Right cardiac atrium (tissue), 5 donors: Measurements from ENCODE around the gene SNX30. TPM values are rescaled to one million over a fixed set of nuclear protein-coding genes. Genes with fewer than 3 reads are reported as not detected.

ENCODE experiments used
- ATAC-seq, 2 donors: fragments of 200-7000 bp; cut with Tn5 transposase; one replicate each; pipeline versions ENCODE4 v1.8.0 to v1.9.1; 2020; ENCODE audit warnings: moderate library complexity in 2 of 2, mild to moderate bottlenecking in 1 of 2
- DNase-seq, 3 donors: peaks; one replicate each; pipeline ENCODE4 v3.0.0-alpha.2; 2020
- H3K27ac ChIP-seq: one replicate; pipeline ENCODE4 v1.5.1; 2013; ENCODE audit warnings: mild to moderate bottlenecking, low read length, control low read depth, moderate library complexity
- H3K27me3 ChIP-seq: one replicate; pipeline ENCODE4 v1.6.1; 2013; ENCODE audit not compliant: control insufficient read depth, insufficient read depth
- H3K4me1 ChIP-seq: one replicate; pipeline ENCODE4 v1.6.1; 2013; ENCODE audit warnings: low read length; ENCODE audit not compliant: control insufficient read depth, insufficient read depth
- H3K4me3 ChIP-seq: one replicate; pipeline ENCODE4 v1.5.1; 2013; ENCODE audit warnings: low read length, control low read depth
- H3K9me3 ChIP-seq: one replicate; pipeline ENCODE4 v1.6.1; 2013; ENCODE audit warnings: low read length; ENCODE audit not compliant: control insufficient read depth
- WGBS: extraction: QIAGEN DNeasy Blood & Tissue Kit; methylation state at CpG from one replicate; pipeline ENCODE4 v1.1.7; 2013; 5-methylcytosine and 5-hydroxymethylcytosine counted together
- intact Hi-C, 4 donors: fragments of 100-400 bp; cut with DNase I; formaldehyde crosslinking; loops; one replicate each; pipeline versions ENCODE4 v1.11.0 to v1.14.0; 2022 to 2023
- polyA plus RNA-seq: library from polyadenylated mRNA; stranded (reverse); fragments of 200-250 nt; gene quantifications from one replicate; pipeline ENCODE4 v1.2.3, GENCODE V29; 2013
- total RNA-seq, 4 donors: library from RNA; stranded (reverse); fragmentation: NEBNext Ultra II Directional; extraction: Animal tissue kit (Norgen Biotek cat#: 25700); gene quantifications; one replicate each; pipeline ENCODE4 v1.2.1, GENCODE V29; 2021
- donor health status: healthy with polysubstance abuse.
- donor health status: DM: no; HTN: yes; CAD: no.
- donor health status: DM: no; HTN: no; CAD: no.
- donor health status: DM: no; HTN: yes; CAD: no; lungs with severe emphysema.
- donor health status: DM: yes; HTN: yes; CAD: no.

Gene SNX30
- total and polyA plus RNA-seq, 5 donors: 1.2 to 4.7 (median 4.6) TPM

DNA sequence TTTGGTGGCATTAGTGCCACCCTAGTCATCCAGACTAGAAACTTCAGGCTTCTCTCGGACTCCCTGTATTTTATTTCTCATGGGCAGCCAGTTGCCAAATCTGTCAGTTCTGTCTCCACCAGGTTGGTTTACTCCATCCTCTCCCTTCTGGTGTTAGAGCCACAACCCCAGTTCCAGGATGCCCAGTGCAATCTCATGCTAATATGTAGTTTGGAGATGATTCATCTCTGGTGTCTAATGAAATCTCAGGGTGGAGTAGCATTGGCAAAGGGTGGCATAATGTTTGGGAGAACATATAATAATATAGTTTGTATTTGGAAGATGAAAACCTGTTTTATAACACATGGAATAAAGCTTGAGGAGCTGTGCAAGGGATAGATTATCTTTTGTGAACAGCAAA, 109.9 kb downstream of the SNX30 start:
- Histone ChIP-seq H3K4me1 (peaks cover 1% of the 10 kb centered on the region), H3K27ac (no peak overlapping the region), H3K9me3 (no peaks in the 10 kb centered on the region), H3K4me3 (no peak overlapping the region), H3K27me3 (no peaks in the 10 kb centered on the region)
- intact Hi-C loops: no loop called here
- ATAC-seq (no peak), DNase-seq (no peak)
- WGBS: 82% methylated on average over 1 of the region's 1 CpG

DNA sequence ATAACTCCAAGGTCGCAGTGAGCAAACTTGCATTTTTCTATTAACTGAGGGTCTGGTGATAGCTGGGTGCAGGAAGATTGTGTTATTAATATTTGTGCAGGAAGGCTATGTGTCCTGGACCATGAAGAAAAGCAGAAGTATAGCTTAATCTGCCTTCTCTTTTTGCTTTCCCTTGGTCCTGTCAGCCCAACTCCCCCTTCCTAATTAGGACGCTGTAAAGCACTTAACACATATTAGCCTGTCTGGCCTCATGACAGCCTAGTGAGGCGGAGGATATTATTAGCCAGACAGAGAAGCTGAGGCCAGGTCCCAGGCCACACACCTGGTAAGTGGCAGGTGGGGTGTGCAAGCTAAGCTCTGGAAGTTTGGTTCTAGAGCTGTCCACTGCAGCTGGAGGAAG, 110.6 kb downstream of the SNX30 start:
- peak in 1 of 2 donors; percentile 26 for ATAC-seq
- H3K9me3 ChIP-seq: no peaks in the 10 kb centered on the region
- no peak overlapping the region for H3K4me3 ChIP-seq
- 64% methylated on average over 3 of the region's 3 CpGs for WGBS
- DNase-seq: no peak
- H3K27me3 ChIP-seq: no peaks in the 10 kb centered on the region
- H3K4me1 ChIP-seq: peaks cover 1% of the 10 kb centered on the region
- H3K27ac ChIP-seq: no peak overlapping the region
- intact Hi-C loops: no loop called here

DNA sequence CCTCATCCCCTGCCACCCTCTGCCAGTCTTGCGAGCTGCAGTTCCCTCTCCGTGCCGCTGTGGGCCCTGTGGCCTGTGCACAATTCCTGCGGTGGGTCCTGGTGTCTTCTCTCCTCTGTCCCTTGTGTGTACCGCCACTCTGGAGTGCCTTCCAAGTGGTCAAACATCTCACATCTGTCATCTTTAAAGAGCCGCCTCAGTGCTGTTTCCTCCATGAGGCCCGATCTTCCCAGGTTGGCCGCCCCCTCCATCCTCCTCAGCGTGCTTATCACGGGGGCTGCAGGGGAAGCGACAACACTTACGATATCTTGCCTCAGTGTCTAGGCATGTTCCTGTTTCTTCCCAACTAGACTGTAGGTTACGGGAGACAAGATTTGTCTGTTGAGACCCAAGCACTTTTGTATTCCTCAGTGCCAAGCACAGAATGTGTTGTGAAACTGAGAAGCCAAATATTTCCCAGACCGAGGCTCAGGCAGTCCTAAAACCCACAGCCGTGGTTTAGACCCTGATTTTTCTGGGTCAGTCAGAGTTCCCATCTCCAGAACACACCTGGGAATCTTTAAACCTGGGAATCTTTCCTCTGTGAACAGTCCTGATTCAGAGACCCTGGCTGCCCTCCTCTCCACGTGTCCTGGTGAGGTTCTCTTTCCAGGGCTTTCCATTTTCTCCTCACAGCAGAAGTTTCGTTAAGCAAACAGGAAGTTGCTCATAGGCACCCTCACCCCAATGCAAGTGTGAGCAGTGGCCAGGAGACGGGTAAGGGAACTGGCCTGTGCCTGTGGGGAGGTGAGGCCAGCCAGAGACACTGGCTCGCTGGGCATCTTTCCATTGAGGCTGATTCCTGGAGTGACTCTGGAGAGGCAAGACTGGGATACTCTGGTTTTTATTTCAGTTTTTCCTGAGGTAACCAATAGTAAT, 111.3 kb downstream of the SNX30 start:
- DNase-seq: peak in 2 of 3 donors; percentile 35 to 72
- intact Hi-C loops: no loop called here
- ATAC-seq: peak; percentile 57 to 70
- peak overlapping the region; percentile 6 for H3K27ac ChIP-seq
- H3K4me1 ChIP-seq: peaks cover 1% of the 10 kb centered on the region
- no peaks in the 10 kb centered on the region for H3K27me3 ChIP-seq
- H3K4me3 ChIP-seq: no peak overlapping the region
- no peaks in the 10 kb centered on the region for H3K9me3 ChIP-seq
- WGBS: 44% methylated on average over 19 of the region's 19 CpGs

DNA sequence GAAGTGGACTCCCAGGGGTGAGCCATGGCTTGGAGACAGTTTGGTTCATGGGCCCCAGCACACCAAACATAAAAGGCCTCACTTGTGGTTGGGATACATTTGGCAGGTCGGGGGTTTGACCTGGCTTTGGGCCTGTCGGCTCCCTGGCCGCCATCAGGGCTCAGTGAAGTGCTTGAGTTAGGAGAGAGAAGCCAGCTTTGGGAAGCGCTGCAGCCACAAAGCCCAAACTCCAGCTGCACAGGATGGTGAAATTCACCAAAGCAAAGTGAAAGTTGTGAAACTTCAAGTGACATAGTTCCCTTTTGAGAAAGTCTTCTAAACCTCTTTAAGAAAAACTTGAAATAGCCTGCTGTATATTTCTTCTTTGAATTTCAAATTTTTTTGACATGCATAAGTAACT, 112.7 kb downstream of the SNX30 start:
- ATAC-seq (peak; percentile 47 to 59), DNase-seq (peak; percentile 35 to 62 (median 59))
- Histone ChIP-seq H3K27me3 (no peaks in the 10 kb centered on the region), H3K9me3 (no peaks in the 10 kb centered on the region), H3K27ac (no peak overlapping the region), H3K4me3 (no peak overlapping the region), H3K4me1 (peaks cover 1% of the 10 kb centered on the region)
- 32% methylated on average over 4 of the region's 4 CpGs for whole genome bisulfite sequencing
- intact Hi-C loops: no loop called here

DNA sequence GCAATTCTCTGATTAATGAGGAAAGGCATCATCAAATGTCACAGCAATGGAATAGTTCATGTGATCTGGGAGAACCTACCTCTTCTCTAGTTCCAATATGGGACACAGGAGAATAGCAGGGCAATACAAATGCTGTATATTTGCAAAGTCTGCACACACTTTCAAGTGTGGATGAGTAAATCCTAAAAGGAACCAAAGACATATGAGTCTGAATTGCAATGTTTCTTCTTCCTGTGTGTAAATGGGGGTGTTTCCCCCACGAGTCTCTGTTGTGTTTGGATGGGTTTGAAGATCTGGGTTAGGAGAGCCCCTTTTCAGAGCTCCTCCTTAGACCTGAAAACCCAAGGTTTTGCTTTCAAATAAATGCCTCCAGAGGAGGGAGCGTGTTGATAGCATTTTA, 113.2 kb downstream of the SNX30 start:
- intact Hi-C loops: no loop called here
- Histone ChIP-seq H3K4me3 (no peak overlapping the region), H3K4me1 (peaks cover 1% of the 10 kb centered on the region), H3K27ac (no peak overlapping the region), H3K27me3 (no peaks in the 10 kb centered on the region), H3K9me3 (no peaks in the 10 kb centered on the region)
- ATAC-seq (no peak), DNase-seq (no peak)
- 79% methylated on average over 2 of the region's 2 CpGs for WGBS

DNA sequence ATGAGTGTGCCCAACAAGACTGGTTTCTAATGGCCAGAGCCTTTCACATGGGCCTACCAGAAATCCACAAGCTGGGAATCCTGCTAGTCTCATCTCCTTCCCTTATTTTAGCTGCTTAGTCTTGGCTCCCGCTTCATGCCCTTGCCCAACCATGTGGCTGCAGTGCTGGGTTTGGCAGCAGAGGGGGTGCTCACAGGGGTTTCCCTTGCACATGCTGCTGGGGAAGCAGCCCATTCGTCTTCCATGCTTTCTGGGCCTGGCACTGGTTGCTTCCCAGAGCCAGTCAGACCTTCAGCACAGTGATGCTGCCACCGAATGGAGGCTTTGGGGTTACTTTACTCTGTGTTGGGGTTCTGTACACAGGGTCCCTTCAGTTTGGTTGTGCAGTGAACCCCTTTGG, 113.8 kb downstream of the SNX30 start:
- Histone ChIP-seq H3K4me1 (peaks cover 1% of the 10 kb centered on the region), H3K27me3 (no peaks in the 10 kb centered on the region), H3K9me3 (no peaks in the 10 kb centered on the region), H3K4me3 (no peak overlapping the region), H3K27ac (no peak overlapping the region)
- intact Hi-C loops: no loop called here
- 61% methylated on average over 3 of the region's 3 CpGs for WGBS
- ATAC-seq: no peak
- DNase-seq: no peak

DNA sequence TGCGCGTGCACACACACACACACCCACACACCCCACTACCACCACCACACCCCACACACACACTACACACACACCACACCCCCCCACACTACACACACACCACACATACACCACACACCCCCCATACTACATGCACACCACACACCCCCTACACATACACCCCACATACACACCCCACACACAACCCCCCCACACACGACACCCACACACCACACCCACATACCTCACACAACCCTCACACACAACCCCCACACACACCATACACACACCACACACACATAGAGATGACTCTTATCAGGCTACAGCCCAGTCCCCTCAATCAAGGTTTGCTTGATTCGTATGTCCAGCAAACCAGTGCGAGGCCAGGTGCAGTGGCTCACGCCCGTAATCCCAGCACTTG, 114.4 kb downstream of the SNX30 start:
- no peak for DNase-seq

DNA sequence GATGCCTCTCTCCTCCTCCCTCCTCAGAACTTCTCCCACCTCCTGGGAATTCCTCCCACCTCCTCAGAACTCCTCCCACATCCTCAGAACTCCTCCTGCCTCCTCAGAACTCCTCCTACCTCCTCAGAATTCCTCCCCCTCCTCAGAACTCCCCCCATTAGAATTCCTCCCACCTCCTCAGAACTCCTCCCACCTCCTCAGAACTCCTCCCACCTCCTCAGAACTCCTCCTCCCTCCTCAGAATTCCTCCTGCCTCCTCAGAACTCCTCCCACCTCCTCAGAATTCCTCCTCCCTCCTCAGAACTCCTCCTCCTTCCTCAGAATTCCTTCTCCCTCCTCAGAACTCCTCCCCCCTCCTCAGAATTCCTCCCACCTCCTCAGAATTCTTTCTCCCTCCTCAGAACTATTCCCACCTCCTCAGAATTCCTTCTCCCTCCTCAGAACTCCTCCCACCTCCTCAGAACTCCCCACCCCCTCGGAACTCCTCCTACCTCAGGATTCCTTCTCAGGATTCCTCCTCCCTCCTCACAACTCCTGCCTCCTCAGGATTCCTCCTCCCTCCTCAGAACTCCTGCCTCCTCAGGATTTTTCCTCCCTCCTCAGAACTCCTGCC, 116.2 kb downstream of the SNX30 start:
- no peak for DNase-seq
- WGBS: 94% methylated on average over 1 of the region's 1 CpG
- Histone ChIP-seq H3K27me3 (no peaks in the 10 kb centered on the region), H3K9me3 (no peaks in the 10 kb centered on the region), H3K4me3 (no peak overlapping the region), H3K27ac (no peak overlapping the region), H3K4me1 (no peaks in the 10 kb centered on the region)
- no peak for ATAC-seq
- intact Hi-C loops: no loop called here

More for the DNA sequence above, 114.4 kb downstream of the SNX30 start:
- Histone ChIP-seq H3K4me3 (no peak overlapping the region), H3K27me3 (no peaks in the 10 kb centered on the region), H3K9me3 (no peaks in the 10 kb centered on the region), H3K4me1 (peaks cover 1% of the 10 kb centered on the region), H3K27ac (no peak overlapping the region)
- WGBS: 98% methylated on average over 7 of the region's 7 CpGs
- no peak for ATAC-seq
- intact Hi-C loops: no loop called here

DNA sequence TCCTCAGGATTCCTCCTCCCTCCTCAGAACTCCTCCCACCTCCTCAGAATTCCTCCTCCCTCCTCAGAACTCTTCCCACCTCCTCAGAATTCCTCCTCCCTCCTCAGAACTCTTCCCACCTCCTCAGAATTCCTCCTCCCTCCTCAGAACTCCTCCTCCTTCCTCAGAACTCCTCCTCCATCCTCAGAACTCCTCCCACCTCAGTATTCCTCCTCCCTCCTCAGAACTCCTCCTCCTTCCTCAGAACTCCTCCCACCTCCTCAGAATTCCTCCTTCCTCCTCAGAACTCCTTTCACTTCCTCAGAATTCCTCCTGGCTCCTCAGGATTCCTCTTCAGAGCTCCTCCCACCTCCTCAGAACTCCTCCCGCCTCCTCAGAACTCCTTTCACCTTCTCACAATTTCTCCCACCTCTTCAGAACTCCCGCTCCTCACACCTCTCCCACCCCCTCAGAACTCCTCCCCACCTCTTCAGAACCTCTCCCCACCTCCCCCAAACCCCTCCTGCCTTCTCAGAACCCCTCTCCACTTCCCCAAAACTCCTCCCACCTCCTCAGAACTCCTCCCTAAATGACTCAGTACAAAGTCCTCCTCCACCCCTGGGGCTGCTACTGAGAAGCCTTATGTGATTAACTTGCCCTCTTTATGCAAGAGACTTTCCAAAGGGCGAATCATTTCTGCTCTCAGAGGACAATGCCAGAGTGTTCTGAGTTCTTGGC, 116.9 kb downstream of the SNX30 start:
- ATAC-seq (peak; percentile 27 to 72), DNase-seq (no peak)
- H3K4me1 ChIP-seq: no peaks in the 10 kb centered on the region
- H3K27ac ChIP-seq: no peak overlapping the region
- H3K27me3 ChIP-seq: no peaks in the 10 kb centered on the region
- intact Hi-C loops: no loop called here
- no peak overlapping the region for H3K4me3 ChIP-seq
- WGBS: 59% methylated on average over 3 of the region's 3 CpGs
- no peaks in the 10 kb centered on the region for H3K9me3 ChIP-seq

DNA sequence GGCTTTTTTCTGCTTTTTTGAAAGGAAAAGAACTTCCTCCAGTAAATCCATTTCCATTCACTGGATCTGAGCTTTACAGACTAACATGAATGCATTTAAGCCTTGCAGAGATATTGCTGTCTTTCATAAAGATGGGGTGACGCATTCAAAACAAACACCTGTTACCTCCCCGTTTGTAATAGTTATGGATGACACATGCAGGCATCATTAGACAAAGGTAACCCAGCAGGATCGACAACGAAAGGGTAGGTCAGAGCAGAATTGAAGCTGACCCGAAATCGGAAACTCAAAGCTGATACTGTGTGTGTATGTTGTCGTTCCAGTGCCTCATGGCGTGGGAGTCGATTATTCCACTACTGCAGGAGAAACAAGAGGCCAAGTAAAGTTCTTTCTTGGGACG, 117.9 kb downstream of the SNX30 start:
- intact Hi-C loops: no loop called here
- Histone ChIP-seq H3K27me3 (no peaks in the 10 kb centered on the region), H3K4me1 (no peaks in the 10 kb centered on the region), H3K9me3 (no peaks in the 10 kb centered on the region), H3K27ac (no peak overlapping the region), H3K4me3 (no peak overlapping the region)
- WGBS: 90% methylated on average over 10 of the region's 10 CpGs
- ATAC-seq (no peak), DNase-seq (no peak)

DNA sequence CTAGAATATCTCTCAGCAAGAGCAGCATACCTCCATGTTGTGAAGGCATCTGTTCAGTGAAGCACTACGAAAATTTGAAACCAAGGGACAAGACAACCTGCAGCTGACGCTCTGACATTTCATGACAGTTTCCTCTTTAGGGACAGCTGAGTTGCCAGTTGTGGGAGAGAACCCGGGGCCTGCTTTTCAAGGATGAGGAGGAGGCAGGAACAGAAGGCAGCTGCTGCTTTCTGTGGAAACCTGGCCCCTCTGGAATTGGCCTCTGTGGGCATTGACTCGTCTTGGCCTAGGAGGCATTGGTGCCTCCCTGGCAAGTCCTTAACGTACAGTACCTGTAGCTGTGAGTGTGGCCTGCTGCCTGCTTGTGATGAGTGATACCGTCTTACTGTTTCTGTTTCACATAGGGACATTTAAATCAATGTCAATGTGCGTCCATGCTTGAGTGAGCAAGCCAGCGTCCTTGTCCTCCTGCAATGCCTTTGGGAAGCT, 118.5 kb downstream of the SNX30 start:
- no peaks in the 10 kb centered on the region for H3K4me1 ChIP-seq
- WGBS: 60% methylated on average over 8 of the region's 8 CpGs
- no peaks in the 10 kb centered on the region for H3K27me3 ChIP-seq
- no peak overlapping the region for H3K27ac ChIP-seq
- DNase-seq (no peak), ATAC-seq (no peak)
- intact Hi-C loops: no loop called here
- H3K9me3 ChIP-seq: no peaks in the 10 kb centered on the region
- no peak overlapping the region for H3K4me3 ChIP-seq
